ENCODE results near the gene PITX2.
"Not testable (repeated sequence)": the region's sequence is repeated elsewhere in the genome, so short reads cannot be mapped to it uniquely, and the experiment has no call there.

PITX2 gene

GRCh38 chr4:110609044-110609750 is 13.7 kb downstream of the PITX2 start:
- DNase-seq, result no peak

- no peak for DNase-seq
Measured at GRCh38 chr4:110605077-110605476, 17.8 kb downstream of the PITX2 start.

DNA sequence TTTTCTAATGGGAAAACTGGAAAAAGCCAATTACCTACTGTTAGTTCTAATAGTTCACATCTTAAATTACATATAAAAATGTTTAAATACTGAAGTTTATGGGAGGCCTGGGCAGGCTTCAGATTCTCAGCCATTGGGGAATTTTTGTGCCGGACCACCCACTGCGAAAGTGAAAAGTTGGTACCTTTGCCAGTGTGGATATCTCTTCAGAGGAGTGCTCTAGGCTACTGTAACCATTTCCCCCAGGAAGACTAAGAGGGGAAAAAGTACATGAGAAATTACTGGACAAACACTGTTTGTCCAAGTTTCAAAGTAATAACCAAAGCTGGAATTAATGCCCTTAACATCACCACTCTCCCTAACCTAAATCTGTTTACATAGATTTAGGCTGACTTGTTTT is 20.8 kb downstream of the PITX2 start:
- DNase-seq, result no peak

DNA sequence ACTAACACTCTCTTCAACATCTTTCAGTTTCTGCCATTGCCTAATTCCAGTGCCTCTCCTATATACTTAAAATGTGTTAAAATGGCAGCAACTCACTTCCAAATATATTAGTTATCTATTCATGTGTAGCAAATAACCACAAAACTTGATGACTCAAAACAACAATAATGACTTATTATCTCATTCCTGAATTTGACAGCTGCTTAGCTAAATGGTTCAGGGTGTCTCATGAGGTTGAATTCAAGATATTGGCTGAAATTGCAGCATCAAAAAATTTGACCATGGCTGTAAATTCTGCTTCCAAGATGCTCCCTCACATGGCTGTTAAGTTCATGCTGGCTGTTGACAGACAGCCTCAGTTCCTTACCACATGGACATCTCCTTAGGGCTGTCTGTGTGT is 25.3 kb downstream of the PITX2 start:
- no peak for DNase-seq

- DNase-seq, result no peak
Measured at GRCh38 chr4:110596431-110596830, 26.4 kb downstream of the PITX2 start.

DNA sequence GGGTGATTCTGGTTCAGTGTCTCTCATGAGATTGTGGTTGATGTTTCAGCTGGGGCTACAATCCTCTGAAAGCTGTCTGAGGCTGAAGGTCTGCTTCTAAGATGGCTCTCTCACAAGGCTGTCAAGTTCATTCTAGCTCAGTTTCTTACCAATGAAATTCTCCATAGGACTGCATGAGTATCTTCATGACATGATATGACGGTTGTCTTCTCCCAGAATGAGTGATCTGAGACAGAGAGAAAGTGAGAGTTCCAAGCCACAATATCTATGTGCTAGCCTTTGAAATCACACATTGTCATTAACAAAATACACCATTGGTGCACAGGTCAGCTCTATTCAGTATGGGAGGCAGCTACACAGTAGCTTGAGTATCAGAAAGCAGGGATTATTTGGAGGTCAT is 27.3 kb downstream of the PITX2 start:
- no peak for DNase-seq

DNA sequence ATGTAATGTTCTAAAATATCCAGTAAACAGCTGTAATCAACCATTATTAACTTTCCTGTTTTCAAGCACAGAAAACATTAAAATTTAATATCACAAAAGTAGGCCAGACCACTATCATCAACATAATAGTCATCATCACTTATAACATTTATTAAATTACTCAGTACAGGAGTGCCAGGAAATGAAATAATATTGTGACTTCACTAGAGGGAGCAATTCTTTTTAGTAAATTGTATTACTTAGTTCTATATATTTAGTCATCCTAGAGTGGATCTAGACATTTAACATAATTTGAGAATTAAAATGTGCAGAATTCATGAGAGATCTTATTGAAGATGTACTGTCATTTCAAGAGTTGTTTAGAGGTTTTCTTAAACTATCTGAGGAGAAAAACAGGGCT is 33.6 kb downstream of the PITX2 start:
- DNase-seq, result no peak

DNA sequence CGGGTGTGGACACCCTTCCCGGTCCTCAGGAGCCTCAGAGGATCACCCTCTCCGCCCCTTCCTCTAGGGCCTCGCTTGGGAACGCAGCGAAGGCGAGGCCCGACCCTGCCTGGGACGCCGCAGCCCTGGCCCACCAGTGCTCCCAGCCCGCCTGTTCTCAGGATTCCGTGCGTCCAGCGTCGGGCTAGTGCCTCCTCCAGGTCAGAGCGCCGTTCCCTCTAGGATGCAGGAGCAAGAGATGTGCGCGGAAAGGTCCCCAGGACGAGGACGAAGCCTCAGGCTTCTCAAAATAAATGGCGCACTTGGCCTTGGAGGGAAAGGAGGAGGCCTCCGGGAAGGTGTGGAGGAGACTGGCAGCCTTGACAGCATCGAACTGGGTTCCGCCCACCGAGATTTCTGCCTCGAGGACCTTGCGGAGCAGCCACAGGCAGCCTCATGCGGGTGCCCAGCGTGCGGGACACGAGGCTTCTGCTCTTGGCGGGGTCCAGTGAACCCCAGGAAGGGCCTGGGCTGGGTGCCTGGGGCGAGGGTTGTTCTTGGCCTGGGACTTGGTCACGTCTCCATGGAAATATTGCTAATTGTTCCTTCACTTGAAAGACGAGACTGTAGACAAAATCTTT is 35.1 kb downstream of the PITX2 start:
- DNase-seq, result no peak

DNA sequence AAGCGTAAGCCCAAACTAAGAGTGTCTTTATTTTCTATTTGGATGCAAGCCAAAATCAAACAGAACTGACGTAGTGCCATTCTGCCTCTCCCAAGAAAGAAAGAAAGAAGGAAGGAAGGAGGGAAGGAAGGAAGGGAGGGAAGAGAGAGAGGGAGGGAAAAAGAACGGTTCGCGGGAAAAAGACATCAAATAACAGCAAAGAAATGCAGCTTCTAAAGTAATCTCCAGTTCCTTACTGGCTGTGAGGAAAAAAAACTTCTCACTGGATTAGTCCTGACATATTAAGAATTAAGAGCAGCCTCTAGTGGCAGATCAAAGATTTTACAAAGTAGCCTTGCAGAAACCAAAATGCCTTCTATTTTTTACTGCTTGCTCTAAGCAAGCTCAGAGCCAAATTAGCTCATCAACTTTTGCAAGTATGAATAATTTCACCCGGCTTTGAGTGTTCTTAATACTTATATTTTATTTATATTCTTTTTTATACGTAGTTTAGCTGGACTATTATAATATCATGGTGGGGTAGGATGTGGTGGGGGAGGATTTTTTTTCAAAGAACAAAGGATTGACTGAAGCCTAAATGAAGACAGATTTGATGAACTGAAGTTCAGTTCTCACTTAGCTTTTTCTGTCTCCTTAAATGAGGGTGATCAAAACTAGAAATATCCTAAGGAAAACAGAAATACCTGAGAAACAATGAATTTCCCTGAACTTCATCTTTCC is 36.6 kb downstream of the PITX2 start:
- no peak for DNase-seq

- not testable (repeated sequence) for DNase-seq
Measured at GRCh38 chr4:110576696-110577095, 46.2 kb downstream of the PITX2 start.
